ENCODE measurements around the gene PTPRN. TPM values are rescaled to one million over a fixed set of nuclear protein-coding genes. Genes with fewer than 3 reads are reported as not detected.

PTPRN gene
- total and polyA plus RNA-seq, 9 of the 15 experiments (the other 6 are each of a cell fraction or from before 2014, with no cell fraction given) = 0.15 to 2.4 (median 0.43) TPM; not detected in 1

DNA sequence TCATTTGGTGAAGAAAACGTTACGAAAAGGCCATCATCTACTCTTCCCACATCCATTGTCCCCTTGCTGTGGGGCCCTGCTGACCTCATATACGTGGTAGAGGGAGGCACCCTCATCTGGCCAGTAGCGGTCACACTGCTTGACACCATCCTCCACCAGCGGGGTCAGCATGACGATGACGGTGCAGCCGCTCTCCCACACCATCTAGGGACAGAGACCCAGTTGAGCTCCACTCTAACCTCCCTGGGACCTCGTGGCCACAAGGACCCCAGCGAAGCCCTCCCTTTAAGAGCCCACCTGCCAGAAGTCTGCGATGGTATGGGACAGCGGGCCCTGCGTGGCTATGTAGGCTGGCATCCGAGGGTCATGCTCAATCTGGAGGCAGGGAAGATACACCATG lies 13.1 kb downstream of the PTPRN start:
- no peaks in the 10 kb centered on the region for H3K9me1 ChIP-seq (ENCODE audit: control insufficient read depth, insufficient read depth, low read length)
- peak overlapping the region; percentile 94 for H2AFZ ChIP-seq (ENCODE audit: low read depth, low read length)
- in situ Hi-C loops (cut with MboI) (no loop called here), intact Hi-C loops (cut with micrococcal nuclease) (loop anchor here (5.0 kb wide), 2 partner anchors 56 to 69 kb away; partner anchors contain the start of genes ANKZF1 and ATG9A)
- H3K9me3 ChIP-seq (replicated peaks; ENCODE audit: control insufficient read depth, insufficient read depth, low read depth, low read length) = no peaks in the 10 kb centered on the region
- H3K27ac ChIP-seq (ENCODE audit: extremely low read depth, low read depth, low read length) = no peak overlapping the region; the same call in 2 of the 3 replicates
- CTCF ChIA-PET (ENCODE audit: low intra/inter-chr PET ratio) = interaction anchor here (2.0 to 4.2 kb wide), 2 partner anchors 17 to 137 kb away, joined by 8 to 28 read pairs; partner anchors contain the start of gene DNAJB2
- H3K27me3 ChIP-seq (ENCODE audit: control insufficient read depth in 2 of 2, insufficient read depth in 2 of 2, low read length in 2 of 2) = peaks cover 8 to 18% of the 10 kb centered on the region in 2 experiments
- peak; percentile 66 for ATAC-seq
- H3K79me2 ChIP-seq (ENCODE audit: control insufficient read depth, insufficient read depth, low read length) = no peaks in the 10 kb centered on the region
- no peak overlapping the region for H3K4me3 ChIP-seq
- peak; percentile 94 for FAIRE-seq
- peaks cover 22 to 44% of the 10 kb centered on the region in 2 experiments; a peak in 4 of 5 replicates for H3K4me1 ChIP-seq (replicated peaks in 1 of 2; ENCODE audit: control insufficient read depth in 2 of 2, insufficient read depth in 2 of 2, low read length in 2 of 2)
- DNase-seq (ENCODE audit: extremely low read depth in 1 of 4, low spot score in 3 of 4) = peak; percentile 48 to 71 (median 60)
- no TSS peak for BruUV-seq (replicated peaks)
- H3K9ac ChIP-seq (ENCODE audit: insufficient read depth in 1 of 2, low read depth in 2 of 2, low read length in 2 of 2) = peak overlapping the region in 1 of 2 experiments; percentile 79; a peak in 3 of 4 replicates
- 53% methylated on average over 11 of the region's 14 CpGs for WGBS (ENCODE audit: insufficient coverage, low coverage, missing lambda C conversion rate)
- H4K20me1 ChIP-seq (replicated peaks; ENCODE audit: control insufficient read depth, insufficient read depth, low read length) = no peaks in the 10 kb centered on the region
- H3K4me2 ChIP-seq (ENCODE audit: insufficient read depth, low read length) = peak overlapping the region; percentile 72; the same call in 1 of the 2 replicates
- POLR2A ChIA-PET = interaction anchor here (0.7 to 1.4 kb wide), 3 partner anchors 15 to 45 kb away, joined by 3 to 6 read pairs (median 3); no protein-coding TSS in a partner anchor
- H3K36me3 ChIP-seq (ENCODE audit: control insufficient read depth, insufficient read depth, low read length) = no peaks in the 10 kb centered on the region
- TF ChIP-seq, protein P1, sequence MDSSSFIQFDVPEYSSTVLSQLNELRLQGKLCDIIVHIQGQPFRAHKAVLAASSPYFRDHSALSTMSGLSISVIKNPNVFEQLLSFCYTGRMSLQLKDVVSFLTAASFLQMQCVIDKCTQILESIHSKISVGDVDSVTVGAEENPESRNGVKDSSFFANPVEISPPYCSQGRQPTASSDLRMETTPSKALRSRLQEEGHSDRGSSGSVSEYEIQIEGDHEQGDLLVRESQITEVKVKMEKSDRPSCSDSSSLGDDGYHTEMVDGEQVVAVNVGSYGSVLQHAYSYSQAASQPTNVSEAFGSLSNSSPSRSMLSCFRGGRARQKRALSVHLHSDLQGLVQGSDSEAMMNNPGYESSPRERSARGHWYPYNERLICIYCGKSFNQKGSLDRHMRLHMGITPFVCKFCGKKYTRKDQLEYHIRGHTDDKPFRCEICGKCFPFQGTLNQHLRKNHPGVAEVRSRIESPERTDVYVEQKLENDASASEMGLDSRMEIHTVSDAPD (CRISPR knock-in tag; IDR thresholded peaks at IDR 0.05) = no peak
- TF ChIP-seq, protein P2, sequence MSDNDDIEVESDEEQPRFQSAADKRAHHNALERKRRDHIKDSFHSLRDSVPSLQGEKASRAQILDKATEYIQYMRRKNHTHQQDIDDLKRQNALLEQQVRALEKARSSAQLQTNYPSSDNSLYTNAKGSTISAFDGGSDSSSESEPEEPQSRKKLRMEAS (CRISPR knock-in tag; IDR thresholded peaks at IDR 0.05) = 0 out of 2 replicates have a peak, but pooled peaks have one; percentile 29
- TF ChIP-seq ZNF324 (CRISPR knock-in tag; IDR thresholded peaks at IDR 0.05) (no peak), SRSF7 (optimal IDR thresholded peaks at IDR 0.05; ENCODE audit: low read depth, low read length) (no peak), ZNF316 (IDR thresholded peaks at IDR 0.05) (no peak), ZNF12 (CRISPR knock-in tag; IDR thresholded peaks at IDR 0.05) (no peak), ZNF644 (tag; IDR thresholded peaks at IDR 0.05; ENCODE audit: low read depth) (no peak), MAFF (IDR thresholded peaks at IDR 0.05; ENCODE audit: low read length) (no peak), ZNF445 (CRISPR knock-in tag; IDR thresholded peaks at IDR 0.05; ENCODE audit: low read depth) (no peak), JUND (IDR thresholded peaks at IDR 0.05; ENCODE audit: borderline replicate concordance, low read depth, low read length) (no peak), JUND (tag; IDR thresholded peaks at IDR 0.05; ENCODE audit: borderline replicate concordance, low read depth, low read length) (peak; percentile 38; the same call in 1 of the 3 replicates), FOSL1 (tag; conservative IDR thresholded peaks at IDR 0.05) (no peak), RBM17 (IDR thresholded peaks at IDR 0.05; ENCODE audit: borderline replicate concordance, low read depth, low read length) (no peak), MECOM (CRISPR knock-in tag; IDR thresholded peaks at IDR 0.05) (no peak), ZC3H11A (IDR thresholded peaks at IDR 0.05; ENCODE audit: low read depth, low read length) (no peak), ZNF347 (CRISPR knock-in tag; IDR thresholded peaks at IDR 0.05; ENCODE audit: low read depth) (no peak), MTA3 (IDR thresholded peaks at IDR 0.05; ENCODE audit: borderline replicate concordance) (no peak), RB1 (IDR thresholded peaks at IDR 0.05; ENCODE audit: low read depth) (no peak)
- TF ChIP-seq, protein P3, sequence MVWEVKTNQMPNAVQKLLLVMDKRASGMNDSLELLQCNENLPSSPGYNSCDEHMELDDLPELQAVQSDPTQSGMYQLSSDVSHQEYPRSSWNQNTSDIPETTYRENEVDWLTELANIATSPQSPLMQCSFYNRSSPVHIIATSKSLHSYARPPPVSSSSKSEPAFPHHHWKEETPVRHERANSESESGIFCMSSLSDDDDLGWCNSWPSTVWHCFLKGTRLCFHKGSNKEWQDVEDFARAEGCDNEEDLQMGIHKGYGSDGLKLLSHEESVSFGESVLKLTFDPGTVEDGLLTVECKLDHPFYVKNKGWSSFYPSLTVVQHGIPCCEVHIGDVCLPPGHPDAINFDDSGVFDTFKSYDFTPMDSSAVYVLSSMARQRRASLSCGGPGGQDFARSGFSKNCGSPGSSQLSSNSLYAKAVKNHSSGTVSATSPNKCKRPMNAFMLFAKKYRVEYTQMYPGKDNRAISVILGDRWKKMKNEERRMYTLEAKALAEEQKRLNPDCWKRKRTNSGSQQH (CRISPR knock-in tag; IDR thresholded peaks at IDR 0.05) = no peak
- TF ChIP-seq, protein P4, sequence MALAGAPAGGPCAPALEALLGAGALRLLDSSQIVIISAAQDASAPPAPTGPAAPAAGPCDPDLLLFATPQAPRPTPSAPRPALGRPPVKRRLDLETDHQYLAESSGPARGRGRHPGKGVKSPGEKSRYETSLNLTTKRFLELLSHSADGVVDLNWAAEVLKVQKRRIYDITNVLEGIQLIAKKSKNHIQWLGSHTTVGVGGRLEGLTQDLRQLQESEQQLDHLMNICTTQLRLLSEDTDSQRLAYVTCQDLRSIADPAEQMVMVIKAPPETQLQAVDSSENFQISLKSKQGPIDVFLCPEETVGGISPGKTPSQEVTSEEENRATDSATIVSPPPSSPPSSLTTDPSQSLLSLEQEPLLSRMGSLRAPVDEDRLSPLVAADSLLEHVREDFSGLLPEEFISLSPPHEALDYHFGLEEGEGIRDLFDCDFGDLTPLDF (CRISPR knock-in tag; IDR thresholded peaks at IDR 0.05) = no peak
